ENCODE results near the gene IL21.

The IL21 gene

DNA sequence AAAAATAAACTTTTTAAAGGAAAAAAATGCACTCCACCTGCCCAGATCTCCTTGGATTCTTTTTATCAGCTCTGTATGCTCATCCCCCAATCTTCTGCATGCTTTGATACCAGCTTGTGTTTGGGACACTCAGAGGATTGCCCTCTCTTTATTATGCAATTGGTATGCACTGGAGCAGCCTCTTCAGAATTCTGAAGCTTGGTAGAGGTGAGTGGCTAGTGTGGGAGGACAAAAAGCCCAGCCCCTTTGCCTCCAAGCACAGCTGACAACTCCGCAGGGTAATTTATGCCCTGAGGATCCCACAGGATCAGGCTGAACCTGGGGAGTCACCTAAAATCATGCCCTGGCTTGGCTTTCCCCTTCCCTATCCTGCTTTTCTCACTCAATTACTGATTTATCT lies 16.7 kb downstream of the IL21 start:
- no peaks in the 10 kb centered on the region for H3K36me3 Mint-ChIP-seq (ENCODE audit: low read depth)
- no peak overlapping the region for H3K4me3 Mint-ChIP-seq
- peaks cover 14% of the 10 kb centered on the region for H3K27me3 Mint-ChIP-seq (ENCODE audit: low read depth, poor library complexity)
- H3K4me1 Mint-ChIP-seq: peaks cover 19% of the 10 kb centered on the region
- H3K9me3 Mint-ChIP-seq: no peaks in the 10 kb centered on the region
- peak; percentile 4 for DNase-seq
- TF ChIP-seq, protein P1, sequence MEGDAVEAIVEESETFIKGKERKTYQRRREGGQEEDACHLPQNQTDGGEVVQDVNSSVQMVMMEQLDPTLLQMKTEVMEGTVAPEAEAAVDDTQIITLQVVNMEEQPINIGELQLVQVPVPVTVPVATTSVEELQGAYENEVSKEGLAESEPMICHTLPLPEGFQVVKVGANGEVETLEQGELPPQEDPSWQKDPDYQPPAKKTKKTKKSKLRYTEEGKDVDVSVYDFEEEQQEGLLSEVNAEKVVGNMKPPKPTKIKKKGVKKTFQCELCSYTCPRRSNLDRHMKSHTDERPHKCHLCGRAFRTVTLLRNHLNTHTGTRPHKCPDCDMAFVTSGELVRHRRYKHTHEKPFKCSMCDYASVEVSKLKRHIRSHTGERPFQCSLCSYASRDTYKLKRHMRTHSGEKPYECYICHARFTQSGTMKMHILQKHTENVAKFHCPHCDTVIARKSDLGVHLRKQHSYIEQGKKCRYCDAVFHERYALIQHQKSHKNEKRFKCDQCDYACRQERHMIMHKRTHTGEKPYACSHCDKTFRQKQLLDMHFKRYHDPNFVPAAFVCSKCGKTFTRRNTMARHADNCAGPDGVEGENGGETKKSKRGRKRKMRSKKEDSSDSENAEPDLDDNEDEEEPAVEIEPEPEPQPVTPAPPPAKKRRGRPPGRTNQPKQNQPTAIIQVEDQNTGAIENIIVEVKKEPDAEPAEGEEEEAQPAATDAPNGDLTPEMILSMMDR (IDR thresholded peaks at IDR 0.05): no peak
- H3K27ac Mint-ChIP-seq: no peak overlapping the region

DNA sequence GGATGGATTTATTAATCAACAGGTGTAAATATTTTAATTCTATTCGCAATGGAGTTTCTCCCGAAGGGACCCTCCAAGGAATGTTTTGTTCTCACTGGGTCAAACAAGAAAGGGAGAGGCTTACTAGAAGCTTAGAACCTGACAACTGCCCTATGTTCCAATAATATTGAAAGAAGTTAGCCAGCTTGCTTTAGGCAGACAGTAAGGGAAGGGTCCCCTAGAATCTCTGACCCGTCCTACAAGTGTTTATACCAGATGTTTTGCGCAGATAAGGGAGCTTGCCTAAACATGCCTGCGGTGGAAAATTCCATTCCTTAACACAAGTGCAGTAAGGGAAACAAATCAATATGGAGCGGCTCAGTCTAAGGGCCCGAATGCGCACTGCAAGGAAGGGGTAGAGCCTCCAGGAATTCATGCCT lies 17.7 kb downstream of the IL21 start:
- H3K9me3 Mint-ChIP-seq: no peaks in the 10 kb centered on the region
- H3K27me3 Mint-ChIP-seq (ENCODE audit: low read depth, poor library complexity): peaks cover 14% of the 10 kb centered on the region
- TF ChIP-seq, protein P1 (IDR thresholded peaks at IDR 0.05): no peak
- H3K4me1 Mint-ChIP-seq: peaks cover 19% of the 10 kb centered on the region
- no peaks in the 10 kb centered on the region for H3K36me3 Mint-ChIP-seq (ENCODE audit: low read depth)
- no peak overlapping the region for H3K4me3 Mint-ChIP-seq
- DNase-seq: no peak
- H3K27ac Mint-ChIP-seq: no peak overlapping the region

DNA sequence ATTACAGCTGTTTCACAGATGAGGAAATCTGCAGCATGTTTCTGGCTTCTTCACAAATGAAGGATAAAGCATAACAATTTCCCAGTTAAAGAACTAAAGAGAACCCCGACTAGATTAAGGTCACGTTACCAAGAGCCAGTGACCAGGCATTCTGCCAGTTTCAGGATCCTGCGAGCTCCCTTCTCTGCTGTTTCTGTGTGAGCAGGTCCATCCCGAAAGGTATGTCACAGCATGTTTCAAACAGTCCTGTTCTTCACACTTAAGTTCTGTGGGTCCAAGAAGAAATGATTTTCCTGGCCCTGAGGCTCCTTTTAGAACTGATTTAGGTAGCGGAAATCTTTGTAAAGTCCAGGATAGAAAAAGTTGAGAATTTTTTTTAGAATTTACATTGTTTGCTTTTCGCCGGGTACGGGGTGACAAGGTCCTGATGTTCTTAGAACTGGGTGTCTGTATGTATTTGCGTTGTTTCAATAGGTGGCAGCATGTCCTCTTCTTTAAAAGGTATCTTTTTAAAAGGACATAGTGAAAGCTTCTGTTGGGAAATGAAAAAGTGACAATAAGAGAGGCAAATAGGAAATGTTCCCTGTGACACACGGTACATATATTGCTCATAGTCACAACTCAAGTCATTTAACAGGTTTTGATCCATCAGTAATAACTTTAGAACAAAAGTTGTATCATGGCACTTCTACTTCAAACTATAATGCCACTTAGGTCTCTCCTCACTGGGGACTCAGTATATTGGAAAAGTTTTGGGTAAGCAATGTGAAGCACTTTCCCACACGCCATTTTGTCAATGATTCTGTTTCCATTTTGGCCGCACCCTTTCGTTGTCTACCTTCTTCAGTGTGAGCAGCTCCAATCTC lies 18.4 kb downstream of the IL21 start:
- H3K27ac Mint-ChIP-seq: no peak overlapping the region
- H3K4me1 Mint-ChIP-seq: peaks cover 19% of the 10 kb centered on the region
- no peak for DNase-seq
- H3K9me3 Mint-ChIP-seq: no peaks in the 10 kb centered on the region
- TF ChIP-seq, protein P1 (IDR thresholded peaks at IDR 0.05): no peak
- no peak overlapping the region for H3K4me3 Mint-ChIP-seq
- peaks cover 14% of the 10 kb centered on the region for H3K27me3 Mint-ChIP-seq (ENCODE audit: low read depth, poor library complexity)
- no peaks in the 10 kb centered on the region for H3K36me3 Mint-ChIP-seq (ENCODE audit: low read depth)

DNA sequence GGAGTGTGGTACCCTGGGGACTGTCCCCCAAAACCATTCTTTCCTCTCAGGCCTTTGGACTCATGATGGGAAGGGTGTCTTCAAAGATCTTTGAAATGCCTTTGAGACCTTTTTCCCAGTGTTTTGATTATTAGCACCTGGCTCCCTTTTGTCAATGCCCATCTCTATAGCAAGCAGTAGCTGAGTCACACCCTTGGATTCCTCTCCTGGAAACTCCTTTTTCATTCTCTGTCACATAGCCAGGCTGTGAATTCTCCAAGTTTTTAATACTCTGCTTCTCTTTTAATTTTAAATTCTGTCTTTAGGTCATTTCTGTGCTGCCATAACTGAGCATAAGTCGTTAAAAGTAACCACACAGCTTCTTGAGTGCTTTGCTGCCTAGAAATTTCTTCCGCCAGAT lies 29.7 kb downstream of the IL21 start:
- TF ChIP-seq, protein P1 (IDR thresholded peaks at IDR 0.05): no peak
- Mint-ChIP-seq H3K4me3 (no peak overlapping the region), H3K9me3 (peaks cover 4% of the 10 kb centered on the region), H3K36me3 (ENCODE audit: low read depth) (no peaks in the 10 kb centered on the region), H3K4me1 (no peaks in the 10 kb centered on the region), H3K27ac (no peak overlapping the region), H3K27me3 (ENCODE audit: low read depth, poor library complexity) (peaks cover 8% of the 10 kb centered on the region)
- DNase-seq: no peak

DNA sequence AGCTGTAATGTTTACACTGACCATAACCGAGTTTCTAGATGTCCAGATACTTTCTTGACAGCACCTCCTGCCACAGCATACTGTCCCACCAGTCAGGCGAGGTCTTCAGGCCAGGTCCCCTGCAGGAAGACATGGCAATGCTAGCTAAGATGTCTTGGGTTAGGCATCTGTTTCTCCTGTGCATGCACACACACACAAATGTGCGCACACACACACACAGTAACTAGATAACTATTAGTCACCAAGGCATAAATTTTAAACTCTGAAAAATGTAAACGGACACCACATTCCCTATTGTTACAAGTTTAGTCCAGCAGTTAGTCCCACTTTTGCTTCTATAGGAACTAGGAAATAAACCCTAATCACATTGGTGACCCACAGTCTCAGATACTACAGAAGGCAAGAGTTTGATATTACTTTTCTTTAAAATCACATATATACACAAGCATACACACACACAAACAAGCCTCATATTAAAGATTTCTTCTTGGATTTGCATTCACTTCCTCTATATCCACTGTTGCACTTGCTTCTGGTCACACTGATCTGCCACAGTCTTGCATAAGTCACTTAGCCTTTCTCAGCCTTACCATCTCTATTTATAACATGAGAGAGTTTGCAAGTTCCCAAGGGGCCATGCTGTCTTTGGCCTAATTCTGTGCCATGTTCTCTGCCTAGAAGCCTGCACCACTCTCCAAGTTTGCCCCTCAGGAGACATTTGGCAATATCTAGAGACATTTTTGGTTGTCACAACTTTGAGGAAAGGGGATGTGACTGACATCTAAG lies 32.2 kb downstream of the IL21 start:
- no peak overlapping the region for H3K4me3 Mint-ChIP-seq
- H3K36me3 Mint-ChIP-seq (ENCODE audit: low read depth): no peaks in the 10 kb centered on the region
- no peak for DNase-seq
- H3K4me1 Mint-ChIP-seq: peaks cover 18% of the 10 kb centered on the region
- H3K9me3 Mint-ChIP-seq: peaks cover 8% of the 10 kb centered on the region
- TF ChIP-seq, protein P1 (IDR thresholded peaks at IDR 0.05): no peak
- peaks cover 10% of the 10 kb centered on the region for H3K27me3 Mint-ChIP-seq (ENCODE audit: low read depth, poor library complexity)
- no peak overlapping the region for H3K27ac Mint-ChIP-seq

Data from nephron progenitor cell (in vitro differentiated cells).